HG02623 (cell line): ENCODE data around the gene STUM.
A peak's percentile ranks its signal among the peaks of the same experiment; 100 is the strongest.
"Not testable (repeated sequence)": the region's sequence is repeated elsewhere in the genome, so short reads cannot be mapped to it uniquely, and the experiment has no call there.

ENCODE experiments used
- ATAC-seq: cut with Tn5 transposase; IDR thresholded peaks from one replicate; pipeline ENCODE4 v1.9.1; 2021; ENCODE audit warnings: moderate library complexity; ENCODE audit not compliant: unreplicated experiment

Gene STUM

DNA sequence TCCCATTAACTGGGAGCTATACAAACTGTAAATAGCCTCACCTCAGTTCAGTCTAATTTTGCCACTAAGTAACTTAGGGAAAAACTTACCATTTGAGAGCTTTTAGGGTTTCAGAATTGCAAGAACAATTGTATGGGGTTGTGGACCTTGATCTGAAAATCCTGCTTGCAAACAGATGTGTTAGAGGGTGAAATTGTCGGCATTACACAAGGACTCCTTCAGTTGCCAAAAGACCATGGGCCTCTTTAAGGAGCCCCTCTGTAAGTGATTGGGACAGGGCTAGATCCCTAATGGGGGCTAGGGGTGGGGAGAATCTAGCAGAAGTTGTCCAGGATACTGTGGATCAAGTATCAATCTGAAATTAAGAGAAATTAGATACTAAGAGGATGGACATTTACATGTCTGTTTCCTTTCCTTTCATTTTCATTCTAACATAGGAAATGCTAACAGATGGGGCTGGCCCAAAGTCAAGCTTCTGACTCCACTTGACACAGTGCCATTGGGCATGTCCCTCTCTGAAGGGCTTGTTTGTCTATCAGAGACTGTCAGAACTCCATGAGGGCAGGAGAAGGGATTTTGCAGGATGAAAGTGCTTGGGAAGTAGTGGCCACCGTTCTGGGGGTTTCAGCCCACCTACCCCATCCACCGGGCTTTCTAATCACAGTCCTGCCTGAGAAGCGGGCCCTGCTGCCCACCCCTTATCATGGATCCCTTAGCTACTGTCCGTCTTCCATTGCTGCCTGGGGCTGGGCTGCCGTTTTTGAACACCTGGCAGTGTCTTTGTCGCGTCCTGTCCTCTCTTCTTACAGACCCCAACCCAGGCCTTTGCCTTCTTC lies 54.7 kb downstream of the STUM start:
- ATAC-seq, result no peak

DNA sequence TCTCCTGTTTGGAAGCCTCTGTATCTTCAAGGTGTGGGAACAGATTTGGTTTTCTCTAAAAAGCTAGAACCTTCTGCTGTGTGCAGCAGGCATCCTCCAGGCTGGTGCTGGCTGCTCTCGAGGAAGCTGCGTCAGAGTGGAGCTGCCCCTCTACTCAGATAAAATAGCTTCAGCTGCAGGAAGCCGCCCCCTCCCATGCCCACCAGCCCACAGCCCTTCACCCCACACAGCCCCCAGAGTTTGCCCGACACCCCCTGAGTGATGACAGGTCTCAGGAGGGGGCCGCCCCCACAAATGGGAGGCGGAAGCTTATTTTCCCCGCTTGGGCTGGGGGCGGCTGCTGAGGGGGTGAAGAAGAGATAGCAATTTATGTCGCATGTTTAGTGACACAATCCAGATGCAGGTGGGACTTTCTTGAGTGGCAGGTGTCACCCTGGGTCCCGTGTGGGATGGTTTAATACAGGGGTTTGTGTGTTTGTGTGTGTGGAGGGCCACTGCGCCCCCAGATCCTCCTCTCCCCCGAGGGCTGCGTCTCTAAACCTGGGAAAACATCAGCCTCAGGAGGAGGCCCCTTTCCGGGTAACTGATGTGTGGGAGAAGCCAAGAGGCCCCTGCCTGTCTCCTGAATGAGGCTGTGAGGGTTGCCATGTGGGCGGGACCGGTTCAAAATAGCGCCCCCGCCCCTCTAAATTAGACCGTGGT lies 55.4 kb downstream of the STUM start:
- no peak for ATAC-seq

DNA sequence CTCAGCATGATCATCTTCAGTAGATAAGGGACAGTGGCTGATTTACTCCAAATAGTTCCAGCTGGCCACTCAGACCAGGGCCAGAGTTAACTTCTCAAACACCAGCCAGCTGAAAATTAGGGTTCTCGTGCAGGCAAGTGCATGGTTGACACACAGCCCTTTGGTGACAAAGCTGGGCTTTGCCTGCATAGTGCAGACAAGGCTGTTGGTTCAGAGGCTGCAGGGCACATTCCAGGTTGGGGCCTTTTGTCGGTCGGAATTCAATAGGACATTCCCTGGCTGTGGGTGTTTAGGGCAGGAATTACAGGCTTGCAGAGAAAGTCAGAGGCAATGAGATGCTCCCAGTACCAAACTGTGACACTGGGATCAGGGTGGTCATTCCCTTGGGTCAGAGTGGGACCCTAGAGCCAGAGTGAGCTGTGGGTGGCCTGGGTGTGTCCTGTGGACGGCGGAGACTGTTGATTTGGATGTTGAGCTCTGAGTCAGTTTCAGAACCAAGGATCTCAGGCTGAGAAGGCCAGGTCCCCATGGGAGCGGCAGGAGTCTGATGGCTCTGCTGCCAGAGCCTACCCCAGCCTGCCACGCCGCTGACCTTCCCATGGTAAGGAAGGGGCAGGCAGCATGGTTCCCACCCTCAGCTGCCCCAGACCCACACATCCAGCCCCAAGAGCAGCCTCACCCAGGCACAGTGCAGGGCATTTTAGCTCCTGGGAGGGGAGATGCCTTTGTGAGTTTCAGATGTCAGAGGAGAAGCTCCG lies 56.2 kb downstream of the STUM start:
- no peak for ATAC-seq

DNA sequence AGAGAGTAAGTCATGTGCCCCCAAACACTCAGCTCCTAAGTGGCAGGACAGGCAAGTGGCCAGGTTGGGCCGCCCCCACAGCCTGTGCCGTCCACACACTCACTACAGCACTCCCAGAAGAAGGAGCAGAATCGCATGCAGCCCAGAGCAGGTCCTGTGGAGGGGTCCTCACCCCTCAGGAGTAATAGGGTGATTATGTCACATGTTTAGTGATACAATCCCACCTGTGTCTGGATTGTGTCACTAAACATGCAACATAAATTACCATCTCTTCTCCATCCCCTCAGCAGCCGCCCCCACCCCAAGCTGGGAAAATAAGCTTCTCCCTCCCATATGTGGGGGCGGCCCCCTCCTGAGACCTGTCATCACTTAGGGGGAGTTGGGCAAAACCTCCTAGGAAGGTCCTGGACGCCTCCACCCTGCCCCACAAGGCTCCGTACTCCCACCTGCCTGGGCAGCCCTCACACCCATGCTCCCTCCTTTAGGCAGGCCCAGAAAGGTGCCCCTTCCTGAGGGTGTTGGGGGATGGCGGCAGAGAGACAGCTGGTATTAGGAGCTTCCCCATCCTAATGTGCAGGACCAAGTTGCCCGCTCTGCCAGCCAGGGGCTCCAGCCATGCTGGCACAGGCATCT lies 56.9 kb downstream of the STUM start:
- no peak for ATAC-seq

DNA sequence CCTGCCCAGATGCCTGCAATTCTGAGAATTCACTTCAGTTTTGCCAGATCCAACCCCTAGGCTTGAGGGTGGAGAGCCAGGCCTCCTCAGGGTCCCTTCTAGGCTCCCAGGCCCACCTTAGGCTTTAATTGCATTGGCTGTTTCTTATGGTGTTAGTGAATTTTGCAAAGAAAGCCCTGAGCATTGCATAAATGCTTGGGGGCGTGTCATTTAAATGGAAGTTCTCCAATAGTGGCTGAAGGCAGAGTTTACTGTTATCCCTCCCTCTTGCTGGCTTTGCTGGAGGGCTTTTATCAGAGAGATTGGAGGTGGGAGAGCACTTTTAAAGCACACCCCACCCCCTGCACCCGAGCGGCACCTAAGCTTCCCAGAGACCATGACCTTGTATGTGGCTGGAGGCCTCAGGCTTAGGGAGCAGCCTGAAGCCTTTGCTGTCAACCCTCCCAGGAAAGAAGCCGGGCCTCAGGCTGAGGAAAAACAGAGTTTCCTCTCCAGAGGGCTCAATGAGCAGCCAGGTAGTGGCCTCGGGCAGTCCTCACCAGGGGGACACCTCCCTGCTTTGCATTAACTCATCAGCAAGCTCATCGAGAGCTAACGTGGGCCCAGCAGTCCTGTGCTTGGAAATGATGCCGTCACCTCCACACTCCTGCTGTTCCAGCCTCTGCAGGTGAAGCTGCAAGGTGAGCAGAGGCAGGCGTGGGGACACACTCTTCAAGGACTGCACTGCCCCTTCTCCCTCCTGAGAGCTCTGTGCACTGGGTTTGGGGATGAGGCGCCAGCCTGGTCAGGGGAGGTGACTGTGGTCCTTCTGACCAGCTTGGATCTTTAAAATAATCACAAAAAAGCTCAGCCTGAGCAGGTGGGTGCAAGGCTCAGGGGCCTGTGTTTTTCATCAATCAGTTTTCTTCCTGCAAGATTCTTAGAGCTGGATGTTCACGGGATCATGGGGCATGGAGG lies 58.0 kb downstream of the STUM start:
- ATAC-seq, result no peak

DNA sequence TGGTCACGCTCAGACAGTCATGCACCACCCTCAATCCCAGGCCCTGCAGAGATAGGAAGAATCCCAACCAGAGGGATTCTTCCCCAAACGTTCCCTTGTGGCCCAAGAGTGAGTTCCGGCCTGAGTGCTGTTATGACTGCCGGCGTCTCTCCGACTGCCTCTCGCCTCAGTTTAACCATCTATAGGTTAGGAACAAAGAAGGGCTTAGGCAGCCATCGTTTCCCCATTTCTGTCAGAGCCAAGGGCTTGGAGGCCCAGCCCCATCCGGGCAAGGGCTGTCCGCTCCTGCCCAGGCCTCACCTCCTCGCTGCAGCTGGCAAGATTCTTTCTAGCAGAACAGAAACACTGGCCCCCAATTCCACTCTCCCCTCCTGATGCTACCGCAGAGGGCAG lies 58.7 kb downstream of the STUM start:
- no peak for ATAC-seq

DNA sequence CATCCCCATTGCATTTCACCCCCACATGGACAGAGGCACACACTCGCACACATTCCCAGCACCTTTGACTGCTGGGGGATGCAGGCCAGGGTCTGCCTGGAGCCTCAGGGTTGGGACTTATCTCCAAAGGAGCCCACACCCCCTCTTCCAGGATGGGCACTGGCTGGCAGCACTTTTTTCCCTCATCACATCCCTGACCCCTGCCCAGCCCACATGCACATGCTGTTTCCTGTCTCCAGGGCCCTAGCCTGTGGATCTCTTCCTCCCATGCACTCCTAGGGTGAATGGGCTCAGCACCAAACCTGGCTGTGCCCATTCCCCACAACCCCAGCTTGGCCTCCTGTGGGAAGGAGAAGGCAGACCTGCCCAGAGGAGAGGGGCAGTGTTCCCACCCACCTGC lies 59.3 kb downstream of the STUM start:
- ATAC-seq, result no peak

DNA sequence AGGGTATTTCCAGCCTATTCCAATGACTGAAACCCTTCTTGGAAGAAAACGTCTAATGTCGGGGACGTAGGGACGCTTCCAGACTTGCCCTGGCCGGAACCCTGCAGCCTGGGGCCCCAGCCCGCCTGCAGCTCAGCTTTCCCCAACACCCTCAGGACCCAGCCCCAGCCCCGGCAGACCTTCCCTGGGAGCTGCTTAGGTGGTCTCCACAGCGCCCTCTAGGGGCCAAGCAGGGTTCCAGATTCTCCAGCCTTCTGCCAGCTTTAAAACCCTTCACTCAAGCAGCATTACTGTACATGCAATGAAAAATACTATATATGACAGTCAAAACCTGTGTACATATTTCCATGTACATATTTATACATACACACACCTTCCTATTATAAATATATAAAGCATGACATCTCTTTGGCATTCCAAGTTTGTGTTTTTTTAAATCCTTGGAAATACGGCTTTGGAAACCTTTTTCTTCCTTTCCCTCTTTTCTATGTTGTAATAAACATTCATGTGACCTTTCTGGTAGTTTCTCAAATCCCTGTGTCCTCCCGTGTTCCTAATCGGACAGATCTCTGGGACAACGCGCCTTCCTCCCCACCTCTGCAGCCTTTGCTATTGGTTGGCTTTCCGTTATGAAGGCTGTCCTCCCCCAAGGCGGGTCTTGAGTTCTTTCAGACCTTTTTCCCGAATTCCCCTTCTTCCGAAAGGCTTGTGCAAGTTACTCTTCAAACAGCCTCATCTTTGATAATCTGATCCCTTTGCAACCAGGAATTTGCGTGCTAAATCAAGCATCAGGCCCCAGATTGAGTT lies 60.3 kb downstream of the STUM start:
- peak; percentile 70 for ATAC-seq

DNA sequence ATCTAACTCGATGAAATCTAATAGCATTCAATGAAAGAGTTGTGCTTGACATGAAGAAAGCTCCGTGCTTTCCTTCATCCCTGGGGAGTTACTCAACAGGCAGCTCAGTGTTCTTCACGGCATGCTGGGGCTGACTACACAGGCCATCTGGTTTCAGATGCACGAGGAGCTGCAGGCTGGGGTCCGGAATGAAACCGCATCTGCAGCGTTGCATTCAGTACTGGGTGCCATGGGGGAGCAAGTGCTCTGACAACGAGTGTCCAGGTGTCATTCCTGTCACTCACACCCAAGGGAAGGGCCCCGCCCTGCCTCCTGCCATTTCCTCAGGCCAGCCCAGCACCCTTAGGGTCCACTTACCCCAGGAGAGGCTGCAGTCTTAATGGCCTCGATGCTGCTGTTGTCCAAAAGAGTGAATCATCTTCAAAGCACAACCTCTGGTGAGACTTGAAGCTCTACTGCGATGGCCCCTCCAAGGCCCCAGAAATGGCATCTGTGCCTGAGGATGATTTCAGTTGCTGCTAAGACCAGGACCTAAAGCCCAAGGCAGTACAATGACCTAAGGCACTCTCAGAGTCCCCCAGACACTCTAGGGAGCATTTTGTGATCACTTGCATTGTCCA lies 61.4 kb downstream of the STUM start:
- ATAC-seq, result no peak

DNA sequence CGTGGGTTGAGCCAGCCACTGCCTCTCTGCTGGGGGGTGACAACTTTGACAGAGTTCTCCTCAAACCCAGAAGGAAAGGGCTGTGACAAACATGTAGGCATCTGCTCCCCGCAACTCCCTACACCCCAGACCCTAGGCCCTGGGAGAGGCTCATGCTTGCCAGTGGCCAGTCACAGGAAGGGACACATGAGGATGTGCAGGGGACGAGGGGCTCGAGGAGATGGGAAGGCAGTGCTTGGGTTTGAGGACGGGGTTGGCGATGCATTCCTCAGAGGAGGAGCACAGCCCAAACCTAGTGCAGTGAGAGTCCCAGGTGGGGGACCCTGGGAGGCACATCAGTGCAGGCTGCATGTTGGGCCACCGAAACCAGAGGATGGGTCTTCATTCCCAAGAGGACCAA lies 62.1 kb downstream of the STUM start:
- no peak for ATAC-seq

DNA sequence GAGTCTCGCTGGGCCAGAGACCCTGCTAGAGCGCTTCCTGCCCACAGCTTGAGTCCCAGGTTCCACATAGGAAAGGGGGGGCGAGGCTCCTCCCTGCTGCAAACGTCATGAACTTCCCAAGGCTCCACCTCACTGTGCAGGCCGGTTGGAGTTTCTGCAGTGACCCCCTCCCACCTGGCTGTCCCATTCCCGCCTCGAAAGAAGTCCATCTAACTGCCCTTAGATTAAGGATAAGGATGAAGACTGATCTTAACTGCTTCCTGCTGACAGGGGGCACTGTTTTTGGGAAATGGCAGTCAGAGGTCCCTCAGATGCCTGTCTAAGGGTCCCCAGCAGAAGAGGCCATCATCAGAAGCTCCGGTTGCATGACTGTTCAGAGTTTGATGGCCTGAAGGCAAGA lies 62.7 kb downstream of the STUM start:
- no peak for ATAC-seq

DNA sequence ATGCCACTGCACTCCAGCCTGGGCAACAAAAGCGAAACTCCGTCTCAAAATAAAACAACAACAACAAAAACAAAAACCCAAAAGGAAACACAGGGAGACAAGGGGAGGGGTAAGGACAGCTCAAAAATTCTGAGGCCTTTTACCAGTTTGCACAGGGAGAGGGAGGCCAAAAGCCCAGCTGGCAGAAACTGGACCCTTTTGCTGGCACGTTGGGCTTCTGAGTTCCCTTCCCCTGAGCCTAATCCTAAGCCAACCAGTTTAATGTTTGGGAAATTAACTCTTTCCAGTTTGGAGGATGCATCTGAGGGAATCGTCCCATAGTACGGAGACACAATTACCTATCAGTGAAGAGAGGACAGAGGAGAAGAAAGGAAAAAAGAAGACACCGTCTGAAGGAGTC lies 63.4 kb downstream of the STUM start:
- ATAC-seq, result not testable (repeated sequence)

DNA sequence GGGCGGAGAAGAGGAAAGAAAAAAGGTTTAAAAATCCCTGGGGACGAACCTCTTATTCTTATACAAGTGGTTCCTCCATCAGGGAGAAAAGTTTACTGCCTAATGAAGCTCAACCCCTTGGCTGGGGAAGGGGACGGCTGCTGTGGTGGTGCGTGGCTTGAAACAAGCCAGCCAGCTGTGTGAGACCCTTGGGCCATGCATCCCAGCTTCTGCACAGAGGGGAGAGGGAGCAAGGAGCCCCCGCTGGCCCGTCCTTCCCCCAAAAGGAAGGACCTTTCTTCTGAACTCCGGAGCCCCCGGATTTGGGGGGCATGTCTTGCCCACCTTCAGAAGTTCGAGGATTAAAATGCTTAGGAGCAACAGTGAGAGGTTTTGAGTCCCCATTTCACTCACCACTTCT lies 67.3 kb downstream of the STUM start:
- no peak for ATAC-seq

DNA sequence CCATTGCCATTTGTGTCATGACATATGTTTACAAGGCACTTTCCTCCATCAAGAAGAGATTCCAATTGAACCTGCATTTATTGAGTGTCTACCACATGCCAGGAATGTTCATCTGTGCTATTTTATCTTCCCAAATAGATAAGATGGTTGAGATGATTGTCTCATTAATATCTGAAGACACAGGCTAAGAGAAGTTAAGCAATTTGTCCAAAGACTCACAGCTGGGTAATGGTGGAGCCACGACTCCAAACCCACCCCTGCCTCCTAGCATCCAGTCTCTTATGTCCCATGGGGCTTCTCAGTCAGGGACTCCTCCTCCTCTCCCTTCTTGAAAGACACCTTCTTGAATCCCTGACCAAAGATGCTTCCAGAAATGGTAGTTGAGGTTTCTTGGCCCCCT lies 68.1 kb downstream of the STUM start:
- no peak for ATAC-seq

DNA sequence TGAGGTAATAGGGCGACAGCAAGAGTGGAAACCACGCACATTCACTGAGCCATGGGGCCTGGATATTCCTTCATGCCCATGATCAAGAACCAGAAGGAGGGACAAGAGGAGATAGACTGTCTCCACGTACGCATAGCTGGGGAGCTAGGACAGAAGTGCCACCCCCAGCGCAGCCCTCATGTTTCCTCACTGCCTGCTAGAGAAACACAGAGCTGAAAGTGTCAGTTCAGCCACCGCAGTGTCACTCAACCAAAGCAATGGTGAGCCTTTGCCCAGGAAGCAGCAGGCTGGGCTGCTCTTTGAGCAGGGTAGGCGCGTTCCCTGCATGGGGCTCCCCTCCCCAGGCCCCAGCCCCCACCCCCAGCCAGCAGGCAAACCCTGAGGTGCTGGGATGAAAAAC lies 68.5 kb downstream of the STUM start:
- ATAC-seq, result no peak

DNA sequence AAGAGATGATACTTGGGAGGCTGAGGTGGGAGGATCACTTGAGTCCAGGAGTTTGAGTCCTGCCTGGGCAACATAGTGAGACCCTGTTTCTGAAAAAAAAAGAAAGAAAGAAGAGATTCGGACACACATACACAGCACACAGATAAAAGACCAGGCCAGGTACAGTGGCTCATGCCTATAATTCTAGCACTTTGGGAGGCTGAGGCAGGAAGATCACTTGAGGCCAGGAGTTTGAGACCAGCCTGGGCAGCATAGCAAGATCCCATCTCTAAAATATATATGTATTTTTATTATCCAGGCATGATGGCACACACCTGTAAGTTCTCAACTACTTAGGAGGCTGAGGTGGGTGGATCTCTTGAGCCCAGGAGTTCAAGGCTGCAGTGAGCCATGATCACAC lies 69.2 kb downstream of the STUM start:
- ATAC-seq, result not testable (repeated sequence)

DNA sequence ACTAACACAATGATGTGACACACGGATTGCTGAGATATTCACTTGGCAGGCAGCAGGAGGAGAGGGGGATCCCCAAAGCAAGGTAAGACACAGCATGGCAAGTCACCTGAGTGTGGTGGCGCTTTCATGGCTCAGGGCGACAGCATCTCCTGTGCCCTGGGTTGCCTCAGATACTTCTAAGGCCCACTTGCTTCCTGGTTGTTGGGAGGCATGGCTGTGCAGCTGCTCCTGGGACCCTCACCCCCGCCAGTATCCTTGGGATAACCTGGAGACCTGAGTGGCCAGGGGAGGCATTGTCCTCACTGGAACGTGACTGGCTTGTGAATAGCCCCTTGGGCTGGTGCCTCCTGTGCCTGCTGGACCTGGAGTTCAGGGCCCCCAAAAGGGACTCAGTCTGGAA lies 69.8 kb downstream of the STUM start:
- no peak for ATAC-seq

DNA sequence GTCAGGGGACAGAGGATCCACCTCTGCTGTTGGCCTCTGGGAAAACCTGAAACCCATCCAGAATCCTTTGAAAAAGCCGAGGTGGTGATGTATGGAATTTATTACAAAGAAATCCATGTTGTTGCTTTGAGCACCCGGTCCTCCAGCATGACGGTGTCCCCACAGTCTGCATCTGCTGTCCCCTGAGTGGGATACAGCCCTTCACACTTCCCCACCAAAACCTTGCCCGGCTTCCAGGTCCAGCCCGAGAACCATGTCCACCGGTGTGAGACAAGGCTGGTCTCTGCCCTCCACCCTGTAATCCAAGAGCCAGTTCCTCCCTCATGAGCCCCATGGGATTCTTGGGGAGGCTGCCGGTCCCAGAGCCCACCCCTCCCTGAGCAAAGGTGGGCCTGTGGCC lies 70.5 kb downstream of the STUM start:
- no peak for ATAC-seq

DNA sequence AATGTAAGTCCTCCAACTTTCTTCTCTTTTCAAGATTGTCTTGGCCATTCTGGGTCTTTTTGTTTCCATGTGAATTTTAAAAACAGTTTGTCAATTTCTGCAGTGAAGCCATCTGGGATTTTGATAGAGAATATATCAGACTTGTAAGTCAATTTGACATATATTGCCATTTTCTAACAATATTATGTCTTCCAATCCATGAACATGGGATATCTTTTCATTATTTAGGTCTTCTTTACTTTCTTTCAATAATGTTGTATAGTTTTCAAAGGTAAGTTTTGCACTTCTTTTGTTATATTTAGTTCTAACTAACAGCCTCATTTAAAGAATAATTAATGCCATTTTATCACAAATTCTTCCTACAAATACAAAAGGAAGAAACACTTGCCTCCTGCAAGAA lies 73.4 kb downstream of the STUM start:
- no peak for ATAC-seq
